Smooth muscle cell (in vitro differentiated cells): ENCODE data around the gene GRIK4. TPM values are rescaled to one million over a fixed set of nuclear protein-coding genes. Genes with fewer than 3 reads are reported as not detected.
"Not testable (repeated sequence)": the region's sequence is repeated elsewhere in the genome, so short reads cannot be mapped to it uniquely, and the experiment has no call there.

Experiments used
- DNase-seq: peaks from one replicate; lab custom pipeline; 2025; ENCODE audit not compliant: unreplicated experiment; lab: John Stamatoyannopoulos, UW
- H2AFZ ChIP-seq: fragments of 200-600 bp; sonication (generic); 2 replicates; pipeline ENCODE4 v1.6.0; 2016; ENCODE audit warnings: antibody characterized with exemption, low read depth, mild to moderate bottlenecking
- H3F3A ChIP-seq: fragments of 200-600 bp; sonication (generic); 2 replicates; pipeline ENCODE4 v1.6.0; 2017; ENCODE audit warnings: antibody characterized with exemption, low read depth
- H3K27ac ChIP-seq: fragments of 200-600 bp; sonication (generic); 2 replicates; pipeline ENCODE4 v1.5.1; 2016; ENCODE audit warnings: low read depth, mild to moderate bottlenecking
- H3K27me3 ChIP-seq: fragments of 200-600 bp; sonication (generic); 2 replicates; pipeline ENCODE4 v1.6.1; 2016; ENCODE audit warnings: low read depth, mild to moderate bottlenecking
- H3K36me3 ChIP-seq: fragments of 200-600 bp; sonication (generic); 2 replicates; pipeline ENCODE4 v1.5.1; 2016; ENCODE audit warnings: low read depth
- H3K4me1 ChIP-seq: fragments of 200-600 bp; sonication (generic); 2 replicates; pipeline ENCODE4 v1.5.1; 2016; ENCODE audit warnings: low read depth
- H3K4me2 ChIP-seq: fragments of 200-600 bp; sonication (generic); 2 replicates; pipeline ENCODE4 v1.6.0; 2016; ENCODE audit warnings: mild to moderate bottlenecking
- H3K4me3 ChIP-seq: fragments of 200-600 bp; sonication (generic); 2 replicates; pipeline ENCODE4 v1.5.1; 2016; ENCODE audit warnings: mild to moderate bottlenecking
- H3K79me2 ChIP-seq: fragments of 200-600 bp; sonication (generic); 2 replicates; pipeline ENCODE4 v1.6.0; 2016; ENCODE audit warnings: low read depth, mild to moderate bottlenecking
- H3K9ac ChIP-seq: fragments of 200-600 bp; sonication (generic); 2 replicates; pipeline ENCODE4 v1.6.0; 2016; ENCODE audit warnings: low read depth
- H3K9me3 ChIP-seq: fragments of 200-600 bp; sonication (generic); replicated peaks from 2 replicates; pipeline ENCODE4 v1.5.1; 2016; ENCODE audit warnings: low read depth
- H4K20me1 ChIP-seq: fragments of 200-600 bp; sonication (generic); 2 replicates; pipeline ENCODE4 v1.6.0; 2016; ENCODE audit warnings: low read depth
- CTCF ChIP-seq: fragments of 200-600 bp; sonication (generic); IDR thresholded peaks from 2 replicates; pipeline ENCODE4 v1.5.1; 2017; ENCODE audit warnings: borderline replicate concordance, mild to moderate bottlenecking, antibody characterized with exemption; ENCODE audit not compliant: insufficient read depth, poor library complexity, severe bottlenecking
- WGBS: methylation state at CpG from one replicate; pipeline ENCODE4 v1.1.7; 2016; ENCODE audit warnings: low lambda C conversion rate; 5-methylcytosine and 5-hydroxymethylcytosine counted together
- polyA plus RNA-seq: library from polyadenylated mRNA; unstranded; fragments of >200 nt; fragmentation: Nextera tagmentation; extraction: Ambion mirVana; gene quantifications from 2 replicates; pipeline ENCODE4 v1.2.1, GENCODE V29; 2016
- total RNA-seq: library from RNA; depleted of rRNA; stranded (reverse); fragments of >200 nt; gene quantifications from 2 replicates; pipeline ENCODE4 v1.2.3, GENCODE V29; 2014

The GRIK4 gene
- total and polyA plus RNA-seq, 2 experiments from 2014 or later = not detected

- H3K9me3 ChIP-seq = no peaks in the 10 kb centered on the region
- no peak for TF ChIP-seq CTCF
- WGBS = 92% methylated on average over 9 of the region's 9 CpGs
- no peaks in the 10 kb centered on the region for H4K20me1 ChIP-seq
- no peak overlapping the region for H3K4me2 ChIP-seq
- H3K9ac ChIP-seq = no peak overlapping the region
- no peaks in the 10 kb centered on the region for H3F3A ChIP-seq
- H3K27me3 ChIP-seq = peaks cover 54% of the 10 kb centered on the region
- no peaks in the 10 kb centered on the region for H3K4me1 ChIP-seq
- no peak for DNase-seq
- no peaks in the 10 kb centered on the region for H3K79me2 ChIP-seq
- H3K27ac ChIP-seq = no peak overlapping the region
- H3K4me3 ChIP-seq = no peak overlapping the region
- H2AFZ ChIP-seq = no peak overlapping the region
- H3K36me3 ChIP-seq = no peaks in the 10 kb centered on the region
Measured at GRCh38 chr11:120785576-120785975, 274.0 kb downstream of the GRIK4 start.

DNA sequence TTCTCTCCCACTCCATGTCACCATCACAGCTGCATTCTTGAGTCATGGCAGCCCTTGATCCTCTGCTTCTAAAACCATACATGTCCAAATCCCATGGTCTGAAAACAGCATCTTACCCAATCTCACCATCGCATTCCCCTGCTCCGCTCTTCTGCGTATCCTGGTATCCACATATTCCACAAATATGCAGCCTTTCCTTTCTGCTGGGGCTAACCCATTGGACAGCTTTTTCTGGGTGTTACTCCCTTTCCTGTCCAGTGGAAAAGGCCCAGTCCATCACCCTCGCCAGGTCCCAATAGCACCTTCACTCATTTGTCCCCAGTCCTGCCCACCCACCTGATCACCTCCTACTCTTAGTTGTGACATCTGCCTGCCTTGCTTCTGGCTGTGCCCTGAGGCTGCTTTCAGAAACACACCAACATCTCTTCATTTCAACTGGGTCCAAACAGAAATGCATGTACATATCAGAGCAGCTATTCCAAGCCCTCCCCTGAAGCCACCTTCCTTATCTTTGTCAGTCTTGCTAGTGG, 274.7 kb downstream of the GRIK4 start:
- no peaks in the 10 kb centered on the region for H3K36me3 ChIP-seq
- no peak for DNase-seq
- H4K20me1 ChIP-seq = no peaks in the 10 kb centered on the region
- TF ChIP-seq CTCF = no peak
- H3K4me2 ChIP-seq = no peak overlapping the region
- H3K27me3 ChIP-seq = peaks cover 61% of the 10 kb centered on the region
- H3F3A ChIP-seq = no peaks in the 10 kb centered on the region
- H2AFZ ChIP-seq = no peak overlapping the region
- H3K9me3 ChIP-seq = no peaks in the 10 kb centered on the region
- H3K4me1 ChIP-seq = no peaks in the 10 kb centered on the region
- no peak overlapping the region for H3K4me3 ChIP-seq
- no peak overlapping the region for H3K27ac ChIP-seq
- H3K9ac ChIP-seq = no peak overlapping the region
- WGBS = 87% methylated on average over 4 of the region's 4 CpGs
- no peaks in the 10 kb centered on the region for H3K79me2 ChIP-seq

DNA sequence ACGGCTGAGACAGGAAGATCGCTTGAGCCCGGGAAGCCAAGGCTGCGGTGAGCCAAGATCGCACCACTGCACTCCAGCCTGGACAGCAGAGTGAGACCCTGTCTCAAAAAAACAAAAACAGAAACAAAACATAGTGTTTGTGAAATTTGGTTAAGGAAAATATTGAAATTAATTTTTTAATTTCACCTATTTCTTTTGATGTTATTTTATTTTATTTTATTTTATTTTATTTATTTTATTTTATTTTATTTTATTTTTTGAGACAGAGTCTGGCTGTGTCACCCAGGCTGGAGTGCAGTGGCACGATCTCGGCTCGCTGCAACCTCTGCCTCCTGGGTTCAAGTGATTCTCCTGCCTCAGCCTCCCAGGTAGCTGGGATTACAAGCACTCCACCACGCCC, 275.7 kb downstream of the GRIK4 start:
- not testable (repeated sequence) for H4K20me1 ChIP-seq, H3K4me1 ChIP-seq, DNase-seq, H3F3A ChIP-seq, H2AFZ ChIP-seq, H3K27ac ChIP-seq, H3K9me3 ChIP-seq, H3K79me2 ChIP-seq, H3K36me3 ChIP-seq, H3K4me2 ChIP-seq, H3K4me3 ChIP-seq, H3K9ac ChIP-seq
- 86% methylated on average over 9 of the region's 9 CpGs for WGBS
- peaks cover 70% of the 10 kb centered on the region for H3K27me3 ChIP-seq

DNA sequence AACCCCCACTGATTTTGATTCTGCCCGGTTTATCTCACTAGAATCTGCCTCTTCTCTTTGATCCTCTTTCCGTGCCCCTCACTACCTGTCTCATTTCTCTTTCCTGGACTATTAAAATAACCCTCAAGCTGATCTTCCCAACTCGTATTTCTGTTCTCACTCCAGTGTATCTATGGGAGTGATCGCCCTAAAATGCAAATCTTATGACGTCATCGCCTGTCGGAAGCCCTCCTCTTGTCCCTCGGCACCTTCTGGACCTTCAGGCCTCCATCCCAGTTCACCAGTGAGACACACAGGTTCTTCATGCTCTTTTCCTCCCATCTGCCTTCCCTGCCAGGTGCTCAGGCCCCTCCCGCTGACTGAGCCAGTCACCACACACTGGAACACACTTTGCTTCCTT, 277.8 kb downstream of the GRIK4 start:
- Histone ChIP-seq H3K36me3 (no peaks in the 10 kb centered on the region), H3K79me2 (no peaks in the 10 kb centered on the region), H2AFZ (no peak overlapping the region), H3K4me2 (no peak overlapping the region), H3K9ac (no peak overlapping the region), H3F3A (no peaks in the 10 kb centered on the region), H3K4me3 (no peak overlapping the region), H4K20me1 (no peaks in the 10 kb centered on the region), H3K9me3 (no peaks in the 10 kb centered on the region), H3K27me3 (peaks cover 62% of the 10 kb centered on the region), H3K4me1 (no peaks in the 10 kb centered on the region), H3K27ac (no peak overlapping the region)
- no peak for DNase-seq
- TF ChIP-seq CTCF = no peak
- 85% methylated on average over 9 of the region's 9 CpGs for WGBS
